Ecto neural progenitor cell (in vitro differentiated cells): ENCODE measurements around the gene KRT8.

ENCODE experiments used
- DNase-seq: peaks from one replicate; pipeline ENCODE4 v3.0.0-alpha.2; 2018; ENCODE audit warnings: low spot score

KRT8 gene

GRCh38 chr12:52925717-52926595, 21.1 kb upstream of the KRT8 start:
- peak; percentile 56 for DNase-seq

GRCh38 chr12:52924764-52925716, 20.2 kb upstream of the KRT8 start:
- DNase-seq: peak; percentile 54

GRCh38 chr12:52921488-52922165, 16.8 kb upstream of the KRT8 start:
- DNase-seq: no peak

- DNase-seq: peak; percentile 65
Observed at GRCh38 chr12:52920937-52921336, 16.1 kb upstream of the KRT8 start.

- no peak for DNase-seq
Observed at GRCh38 chr12:52918784-52919183, 13.9 kb upstream of the KRT8 start.

- DNase-seq: no peak
Observed at GRCh38 chr12:52918351-52918750, 13.5 kb upstream of the KRT8 start.

- no peak for DNase-seq
Observed at GRCh38 chr12:52917800-52918199, 12.9 kb upstream of the KRT8 start.

- DNase-seq: no peak
Observed at GRCh38 chr12:52916216-52916615, 11.3 kb upstream of the KRT8 start.

GRCh38 chr12:52915637-52916036, 10.8 kb upstream of the KRT8 start:
- DNase-seq: no peak

GRCh38 chr12:52914576-52915121, 9.8 kb upstream of the KRT8 start:
- no peak for DNase-seq

- DNase-seq: no peak
Observed at GRCh38 chr12:52913431-52913821, 8.6 kb upstream of the KRT8 start.

- DNase-seq: no peak
Observed at GRCh38 chr12:52912711-52913430, 8.0 kb upstream of the KRT8 start.

GRCh38 chr12:52910248-52910883, 5.5 kb upstream of the KRT8 start:
- no peak for DNase-seq

GRCh38 chr12:52909796-52910195, 4.9 kb upstream of the KRT8 start:
- no peak for DNase-seq

GRCh38 chr12:52909331-52909730, 4.5 kb upstream of the KRT8 start:
- DNase-seq: no peak

- no peak for DNase-seq
Observed at GRCh38 chr12:52907092-52907810, 2.4 kb upstream of the KRT8 start.

GRCh38 chr12:52906191-52906601, 1.3 kb upstream of the KRT8 start:
- DNase-seq: peak; percentile 42

GRCh38 chr12:52903855-52904508, 894 bp downstream of the KRT8 start:
- no peak for DNase-seq

GRCh38 chr12:52903285-52903854, 1.5 kb downstream of the KRT8 start:
- peak; percentile 97 for DNase-seq
